BJ (cell line): ENCODE results near the gene SFSWAP. TPM values are rescaled to one million over a fixed set of nuclear protein-coding genes. Genes with fewer than 3 reads are reported as not detected.
"Not testable (repeated sequence)": the region's sequence is repeated elsewhere in the genome, so short reads cannot be mapped to it uniquely, and the experiment has no call there.

Experiments
- CTCF ChIA-PET: fragments of 350-600 bp; formaldehyde crosslinking; extraction: SDS; loops from one replicate; lab custom pipeline; 2021; ENCODE audit warnings: antibody characterized with exemption, inconsistent platforms; lab: Yijun Ruan, JAX
- POLR2A ChIA-PET: fragments of 300-600 bp; sonication (Branson Sonifier 250); formaldehyde crosslinking; extraction: SDS; loops from one replicate; lab custom pipeline; 2021; ENCODE audit warnings: antibody characterized with exemption; lab: Charles Lee
- DNase-seq: peaks from one replicate; pipeline ENCODE4 v3.0.0-alpha.2; 2011; ENCODE audit warnings: low read depth
- H3K27me3 ChIP-seq: 2 replicates; pipeline ENCODE4 v1.6.0; 2011; ENCODE audit warnings: low read length; ENCODE audit not compliant: control insufficient read depth, insufficient read depth
- H3K36me3 ChIP-seq: 2 replicates; pipeline ENCODE4 v1.5.1; 2011; ENCODE audit warnings: low read length; ENCODE audit not compliant: control insufficient read depth, insufficient read depth
- H3K4me3 ChIP-seq: 2 replicates; pipeline ENCODE4 v1.5.1; 2011; ENCODE audit warnings: low read depth, mild to moderate bottlenecking, control low read depth, low read length
- CTCF ChIP-seq: IDR thresholded peaks from 2 replicates; pipeline ENCODE4 v1.5.1; 2011; ENCODE audit warnings: low read depth, mild to moderate bottlenecking, control low read depth, inconsistent platforms, low read length, moderate library complexity; ENCODE audit not compliant: insufficient read depth
- polyA plus RNA-seq: library from polyadenylated mRNA; depleted of rRNA; stranded (reverse); fragments of >200 nt; gene quantifications from 2 replicates; pipeline ENCODE4 v1.2.3, GENCODE V29; 2011

SFSWAP gene
- polyA plus RNA-seq, 1 experiment: 11.7 TPM

- TF ChIP-seq CTCF: no peak
- no peak for DNase-seq
- H3K27me3 ChIP-seq: no peaks in the 10 kb centered on the region
- ChIA-PET POLR2A (interaction anchor here (0.6 kb wide), 1 partner anchor 24 kb away, joined by 6 read pairs; no protein-coding TSS in a partner anchor), CTCF (interaction anchor here (0.9 to 1.8 kb wide), 4 partner anchors 8 to 859 kb away, joined by 3 read pairs; no protein-coding TSS in a partner anchor)
- no peak overlapping the region for H3K4me3 ChIP-seq
- H3K36me3 ChIP-seq: peaks cover 16% of the 10 kb centered on the region
Measured at GRCh38 chr12:131774576-131775391, 63.9 kb downstream of the SFSWAP start.

- ChIA-PET POLR2A (interaction anchor here (0.6 kb wide), 1 partner anchor 23 kb away, joined by 6 read pairs; no protein-coding TSS in a partner anchor), CTCF (interaction anchor here (1.1 to 1.8 kb wide), 4 partner anchors 8 to 860 kb away, joined by 3 to 5 read pairs (median 3); no protein-coding TSS in a partner anchor)
- H3K27me3 ChIP-seq: no peaks in the 10 kb centered on the region
- TF ChIP-seq CTCF: no peak
- DNase-seq: no peak
- no peak overlapping the region for H3K4me3 ChIP-seq
- peaks cover 14% of the 10 kb centered on the region for H3K36me3 ChIP-seq
Measured at GRCh38 chr12:131775392-131776236, 64.7 kb downstream of the SFSWAP start.

- no peak for TF ChIP-seq CTCF
- no peaks in the 10 kb centered on the region for H3K27me3 ChIP-seq
- POLR2A ChIA-PET: no interaction called here
- DNase-seq: no peak
- CTCF ChIA-PET: interaction anchor here (1.3 to 1.8 kb wide), 2 partner anchors 54 to 860 kb away, joined by 3 to 5 read pairs; no protein-coding TSS in a partner anchor
- no peak overlapping the region for H3K4me3 ChIP-seq
- H3K36me3 ChIP-seq: peaks cover 14% of the 10 kb centered on the region
Measured at GRCh38 chr12:131776237-131776889, 65.5 kb downstream of the SFSWAP start.

GRCh38 chr12:131777269-131777668, 66.4 kb downstream of the SFSWAP start:
- CTCF ChIA-PET: not testable (repeated sequence)

GRCh38 chr12:131779027-131779426, 68.1 kb downstream of the SFSWAP start:
- DNase-seq: no peak
- Histone ChIP-seq H3K27me3 (no peaks in the 10 kb centered on the region), H3K36me3 (peaks cover 8% of the 10 kb centered on the region), H3K4me3 (no peak overlapping the region)
- ChIA-PET CTCF (no interaction called here), POLR2A (no interaction called here)
- no peak for TF ChIP-seq CTCF

More at GRCh38 chr12:131777269-131777668, 66.4 kb downstream of the SFSWAP start:
- DNase-seq, H3K27me3 ChIP-seq, POLR2A ChIA-PET, H3K4me3 ChIP-seq: not testable (repeated sequence)
- peaks cover 12% of the 10 kb centered on the region for H3K36me3 ChIP-seq
